T-helper 17 cell (primary cell): Measurements from ENCODE around the gene NOVA1. TPM values are rescaled to one million over a fixed set of nuclear protein-coding genes. Genes with fewer than 3 reads are reported as not detected.
"Not testable (repeated sequence)": the region's sequence is repeated elsewhere in the genome, so short reads cannot be mapped to it uniquely, and the experiment has no call there.

ENCODE experiments used
- ATAC-seq: fragments of 150-1000 bp; cut with Tn5 transposase; 2 replicates; pipeline ENCODE4 v1.10.0; 2021; ENCODE audit warnings: mild to moderate bottlenecking, moderate library complexity
- DNase-seq, 3 donors: peaks; one replicate each; pipeline versions ENCODE4 v3.0.0 to v3.0.0-alpha.2; 2020 to 2021
- H3K9me3 ChIP-seq: one replicate; pipeline ENCODE4 v1.7.0; 2013; ENCODE audit warnings: low read length, mild to moderate bottlenecking; ENCODE audit not compliant: control insufficient read depth, poor library complexity, severe bottlenecking
- H3K27ac Mint-ChIP-seq: one replicate; pipeline ENCODE4 v1.8.0; 2022; ENCODE audit warnings: mild to moderate bottlenecking, moderate library complexity, mixed read lengths
- H3K27me3 Mint-ChIP-seq: one replicate; pipeline ENCODE4 v1.8.0; 2022; ENCODE audit warnings: mixed read lengths
- H3K36me3 Mint-ChIP-seq: one replicate; pipeline ENCODE4 v1.8.0; 2022; ENCODE audit warnings: low read depth, mixed read lengths
- H3K4me1 Mint-ChIP-seq: one replicate; pipeline ENCODE4 v1.8.0; 2022; ENCODE audit warnings: mild to moderate bottlenecking, mixed read lengths
- H3K4me3 Mint-ChIP-seq: one replicate; pipeline ENCODE4 v1.8.0; 2022; ENCODE audit warnings: mild to moderate bottlenecking, moderate library complexity, mixed read lengths
- total RNA-seq, 4 donors: library from RNA in 2 of 4; stranded (reverse) in 2 of 4; gene quantifications; one replicate each; pipeline ENCODE4 v1.2.3 and lab custom pipeline; 2022 to 2026

NOVA1 gene, protein sequence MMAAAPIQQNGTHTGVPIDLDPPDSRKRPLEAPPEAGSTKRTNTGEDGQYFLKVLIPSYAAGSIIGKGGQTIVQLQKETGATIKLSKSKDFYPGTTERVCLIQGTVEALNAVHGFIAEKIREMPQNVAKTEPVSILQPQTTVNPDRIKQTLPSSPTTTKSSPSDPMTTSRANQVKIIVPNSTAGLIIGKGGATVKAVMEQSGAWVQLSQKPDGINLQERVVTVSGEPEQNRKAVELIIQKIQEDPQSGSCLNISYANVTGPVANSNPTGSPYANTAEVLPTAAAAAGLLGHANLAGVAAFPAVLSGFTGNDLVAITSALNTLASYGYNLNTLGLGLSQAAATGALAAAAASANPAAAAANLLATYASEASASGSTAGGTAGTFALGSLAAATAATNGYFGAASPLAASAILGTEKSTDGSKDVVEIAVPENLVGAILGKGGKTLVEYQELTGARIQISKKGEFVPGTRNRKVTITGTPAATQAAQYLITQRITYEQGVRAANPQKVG
- total RNA-seq (under 1 TPM in 1 of 2 donors, not detected in 1; 0.16 TPM), total RNA-seq (lab: John Stamatoyannopoulos, UW) (0 reads per million in 2 donors)

GRCh38 chr14:26597589-26598080, at the start of gene NOVA1:
NOVA1 (minus strand) TSS chr14:26598033; CDS start chr14:26597436, 597 bp downstream.
- DNase-seq: no peak
- no peaks in the 10 kb centered on the region for H3K36me3 Mint-ChIP-seq
- peak within 1 kb of the TSS; percentile 31 for H3K4me3 Mint-ChIP-seq
- H3K27me3 Mint-ChIP-seq: peaks cover 6% of the 10 kb centered on the region
- H3K4me1 Mint-ChIP-seq: no peaks in the 10 kb centered on the region
- no peak for ATAC-seq
- no peaks in the 10 kb centered on the region for H3K9me3 ChIP-seq
- H3K27ac Mint-ChIP-seq: no peak within 1 kb of the TSS

GRCh38 chr14:26645057-26645456, 47.2 kb upstream of the NOVA1 start:
- H3K27me3 Mint-ChIP-seq, H3K27ac Mint-ChIP-seq, DNase-seq, H3K36me3 Mint-ChIP-seq, H3K4me3 Mint-ChIP-seq, H3K9me3 ChIP-seq, H3K4me1 Mint-ChIP-seq, ATAC-seq: not testable (repeated sequence)

DNA sequence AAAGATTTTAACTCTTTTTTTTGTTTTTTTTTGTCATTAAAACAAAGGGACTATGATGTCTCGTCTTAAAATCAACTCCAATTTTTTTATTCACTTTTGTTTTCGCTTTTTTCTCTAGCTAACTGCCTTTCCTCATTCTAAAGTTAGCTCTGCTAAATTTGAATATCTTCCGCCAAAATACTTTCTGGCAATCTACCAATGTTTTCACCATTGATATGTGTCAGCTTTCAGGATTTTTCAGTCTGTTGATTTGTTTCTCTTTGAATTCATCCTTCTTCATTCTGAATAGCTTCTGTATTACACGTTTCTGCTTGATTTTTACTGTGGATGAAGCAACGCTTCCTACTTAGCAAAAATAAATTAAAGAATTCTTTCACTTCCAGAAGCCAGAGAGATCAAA, 38.7 kb upstream of the NOVA1 start:
- DNase-seq (no peak), ATAC-seq (no peak)
- Mint-ChIP-seq H3K27ac (no peak overlapping the region), H3K4me1 (no peaks in the 10 kb centered on the region), H3K36me3 (no peaks in the 10 kb centered on the region), H3K27me3 (no peaks in the 10 kb centered on the region), H3K4me3 (no peak overlapping the region)
- H3K9me3 ChIP-seq: no peaks in the 10 kb centered on the region

DNA sequence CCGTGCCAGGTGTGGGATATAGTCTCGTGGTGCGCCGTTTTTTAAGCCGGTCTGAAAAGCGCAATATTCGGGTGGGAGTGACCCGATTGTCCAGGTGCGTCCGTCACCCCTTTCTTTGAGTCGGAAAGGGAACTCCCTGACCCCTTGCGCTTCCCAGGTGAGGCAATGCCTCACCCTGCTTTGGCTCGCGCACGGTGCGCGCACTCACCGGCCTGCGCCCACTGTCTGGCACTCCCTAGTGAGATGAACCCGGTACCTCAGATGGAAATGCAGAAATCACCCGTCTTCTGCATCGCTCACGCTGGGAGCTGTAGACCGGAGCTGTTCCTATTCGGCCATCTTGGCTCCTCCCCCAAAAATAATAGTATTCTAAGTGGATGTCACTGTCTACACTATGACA, 37.1 kb upstream of the NOVA1 start:
- H3K27ac Mint-ChIP-seq, H3K36me3 Mint-ChIP-seq, H3K4me3 Mint-ChIP-seq, ATAC-seq, H3K4me1 Mint-ChIP-seq, H3K27me3 Mint-ChIP-seq, H3K9me3 ChIP-seq, DNase-seq: not testable (repeated sequence)

DNA sequence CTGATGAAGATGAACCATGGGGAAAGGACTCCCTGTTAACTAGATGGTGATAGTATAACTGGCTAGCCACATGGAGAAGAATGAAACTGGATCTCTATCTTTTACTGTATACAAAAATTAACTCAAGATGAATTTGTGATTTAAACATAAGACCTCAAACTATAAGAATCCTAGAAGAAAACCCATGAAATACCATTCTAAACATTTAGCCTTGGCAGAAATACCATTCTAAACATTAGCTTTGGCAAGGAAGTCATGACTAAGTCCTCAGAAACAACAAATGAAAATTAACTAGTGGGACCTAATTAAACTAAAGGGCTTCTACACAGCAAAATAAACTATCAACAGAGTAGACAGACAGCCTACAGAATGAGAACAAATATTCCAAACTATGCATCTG, 28.4 kb upstream of the NOVA1 start:
- H3K27ac Mint-ChIP-seq: no peak overlapping the region
- no peaks in the 10 kb centered on the region for H3K36me3 Mint-ChIP-seq
- DNase-seq (no peak), ATAC-seq (no peak)
- no peak overlapping the region for H3K4me3 Mint-ChIP-seq
- H3K9me3 ChIP-seq: no peaks in the 10 kb centered on the region
- no peaks in the 10 kb centered on the region for H3K4me1 Mint-ChIP-seq
- H3K27me3 Mint-ChIP-seq: no peaks in the 10 kb centered on the region

DNA sequence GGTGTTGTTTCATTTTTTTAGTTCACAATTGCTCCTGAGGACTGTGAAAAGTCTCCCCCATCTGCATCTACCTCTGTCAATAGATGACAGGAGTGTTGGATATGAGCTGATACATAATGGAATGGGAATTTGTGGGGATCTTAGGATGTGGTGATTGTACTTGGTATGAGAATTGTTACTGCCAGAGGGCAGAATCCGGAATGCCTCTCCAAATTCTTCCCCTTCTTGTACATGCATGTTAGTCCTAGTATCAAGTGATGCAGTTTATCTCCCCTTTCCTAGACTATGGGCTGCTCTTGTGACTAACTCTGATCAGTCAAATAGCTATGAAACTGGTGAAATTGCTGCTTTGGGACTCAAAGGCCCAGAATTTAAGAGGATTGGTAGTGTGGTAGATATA, 24.8 kb upstream of the NOVA1 start:
- no peaks in the 10 kb centered on the region for H3K9me3 ChIP-seq
- Mint-ChIP-seq H3K27ac (no peak overlapping the region), H3K4me1 (no peaks in the 10 kb centered on the region), H3K36me3 (no peaks in the 10 kb centered on the region), H3K27me3 (no peaks in the 10 kb centered on the region), H3K4me3 (no peak overlapping the region)
- ATAC-seq: no peak
- no peak for DNase-seq

- DNase-seq: no peak
- H3K9me3 ChIP-seq: peaks cover under 1% of the 10 kb centered on the region
- no peak overlapping the region for H3K27ac Mint-ChIP-seq
- H3K4me1 Mint-ChIP-seq: no peaks in the 10 kb centered on the region
- no peaks in the 10 kb centered on the region for H3K27me3 Mint-ChIP-seq
- H3K36me3 Mint-ChIP-seq: no peaks in the 10 kb centered on the region
- no peak overlapping the region for H3K4me3 Mint-ChIP-seq
- ATAC-seq: no peak
Measured at GRCh38 chr14:26621807-26622560, 24.2 kb upstream of the NOVA1 start.

- Mint-ChIP-seq H3K27ac (no peak overlapping the region), H3K27me3 (no peaks in the 10 kb centered on the region), H3K36me3 (no peaks in the 10 kb centered on the region), H3K4me3 (no peak overlapping the region), H3K4me1 (no peaks in the 10 kb centered on the region)
- DNase-seq: no peak
- no peak for ATAC-seq
- H3K9me3 ChIP-seq: peaks cover 4% of the 10 kb centered on the region
Measured at GRCh38 chr14:26621364-26621763, 23.5 kb upstream of the NOVA1 start.

- DNase-seq (no peak), ATAC-seq (no peak)
- H3K9me3 ChIP-seq: no peaks in the 10 kb centered on the region
- Mint-ChIP-seq H3K4me1 (no peaks in the 10 kb centered on the region), H3K4me3 (no peak overlapping the region), H3K36me3 (no peaks in the 10 kb centered on the region), H3K27me3 (no peaks in the 10 kb centered on the region), H3K27ac (no peak overlapping the region)
Measured at GRCh38 chr14:26611259-26611658, 13.4 kb upstream of the NOVA1 start.

DNA sequence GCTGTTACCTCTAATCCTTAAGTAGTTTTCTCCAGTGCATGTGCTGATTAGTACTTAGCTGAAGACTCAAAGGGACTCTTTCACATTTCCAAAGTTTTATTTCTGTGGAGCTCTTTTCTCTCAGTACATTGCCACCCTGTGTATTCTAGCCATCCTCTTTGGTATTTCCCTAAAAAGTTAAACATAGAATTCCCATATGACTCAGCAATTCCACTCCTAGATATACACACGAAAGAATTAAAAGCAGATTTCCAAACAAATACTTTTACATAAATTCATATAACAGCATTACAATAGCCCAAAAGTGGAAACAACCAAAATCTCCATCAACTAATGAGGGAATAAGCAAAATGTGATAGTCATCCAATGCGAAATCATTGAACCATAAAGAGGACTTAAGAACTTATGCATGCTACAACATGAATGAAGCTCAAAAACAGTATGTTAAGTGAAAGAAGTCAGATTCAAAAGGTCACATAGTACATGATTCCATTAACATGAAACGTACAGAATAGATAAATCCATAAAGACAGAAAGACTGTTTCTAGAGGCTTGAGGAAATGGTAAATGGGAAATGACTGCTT, 9.0 kb upstream of the NOVA1 start:
- no peaks in the 10 kb centered on the region for H3K36me3 Mint-ChIP-seq
- H3K9me3 ChIP-seq: no peaks in the 10 kb centered on the region
- DNase-seq: no peak
- no peaks in the 10 kb centered on the region for H3K4me1 Mint-ChIP-seq
- H3K27me3 Mint-ChIP-seq: no peaks in the 10 kb centered on the region
- no peak overlapping the region for H3K27ac Mint-ChIP-seq
- no peak overlapping the region for H3K4me3 Mint-ChIP-seq
- no peak for ATAC-seq

DNA sequence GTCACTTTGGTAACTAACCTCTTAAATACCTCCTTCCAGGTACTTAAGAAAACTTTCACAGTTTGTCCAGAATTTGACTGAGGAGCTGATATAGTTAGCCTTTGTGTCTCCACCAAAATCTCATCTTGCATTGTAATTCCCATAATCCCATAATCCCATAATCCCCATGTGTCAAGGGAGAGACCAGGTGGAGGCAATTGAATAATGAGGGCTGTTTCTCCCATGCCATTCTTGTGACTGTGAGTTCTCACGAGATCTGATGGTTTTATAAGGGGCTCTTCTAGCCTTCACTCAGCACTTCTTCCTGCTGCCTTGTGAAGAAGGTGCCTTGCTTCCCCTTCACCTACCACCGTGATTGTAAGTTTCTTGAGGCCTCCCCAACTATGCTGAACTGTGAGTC, 7.8 kb upstream of the NOVA1 start:
- Mint-ChIP-seq H3K36me3 (no peaks in the 10 kb centered on the region), H3K4me1 (no peaks in the 10 kb centered on the region), H3K4me3 (no peak overlapping the region), H3K27me3 (no peaks in the 10 kb centered on the region), H3K27ac (no peak overlapping the region)
- H3K9me3 ChIP-seq: no peaks in the 10 kb centered on the region
- DNase-seq: no peak
- no peak for ATAC-seq

- DNase-seq (no peak), ATAC-seq (no peak)
- no peaks in the 10 kb centered on the region for H3K9me3 ChIP-seq
- H3K36me3 Mint-ChIP-seq: no peaks in the 10 kb centered on the region
- no peak overlapping the region for H3K4me3 Mint-ChIP-seq
- H3K27ac Mint-ChIP-seq: no peak overlapping the region
- H3K4me1 Mint-ChIP-seq: no peaks in the 10 kb centered on the region
- H3K27me3 Mint-ChIP-seq: peaks cover 6% of the 10 kb centered on the region
Measured at GRCh38 chr14:26602902-26603301, 5.1 kb upstream of the NOVA1 start.

DNA sequence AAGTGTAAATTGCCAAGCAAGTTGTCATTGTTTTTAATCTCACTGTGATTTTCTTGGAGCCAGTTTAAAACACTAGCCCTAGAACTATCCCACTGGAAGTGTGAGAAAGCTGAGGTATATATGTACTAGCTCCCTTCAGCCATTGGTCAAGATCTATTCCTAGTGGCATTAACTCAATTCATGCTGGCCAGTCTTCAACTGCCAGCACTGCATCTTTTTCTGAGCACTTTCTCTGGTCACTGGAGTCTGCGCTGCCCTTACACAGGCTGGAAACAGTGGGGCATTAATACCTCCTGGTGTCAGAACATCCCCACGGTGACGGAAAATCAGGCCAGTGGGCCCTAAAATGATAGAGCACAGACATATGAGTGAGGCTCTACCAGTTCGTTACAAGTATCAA, 4.0 kb upstream of the NOVA1 start:
- peaks cover 6% of the 10 kb centered on the region for H3K27me3 Mint-ChIP-seq
- no peaks in the 10 kb centered on the region for H3K4me1 Mint-ChIP-seq
- ATAC-seq (no peak), DNase-seq (no peak)
- no peak overlapping the region for H3K27ac Mint-ChIP-seq
- no peak overlapping the region for H3K4me3 Mint-ChIP-seq
- H3K36me3 Mint-ChIP-seq: no peaks in the 10 kb centered on the region
- H3K9me3 ChIP-seq: no peaks in the 10 kb centered on the region
